CD4-positive, alpha-beta T cell (primary cell): ENCODE measurements around the gene ETNK2. TPM values are rescaled to one million over a fixed set of nuclear protein-coding genes. Genes with fewer than 3 reads are reported as not detected.

ENCODE experiments used
- ATAC-seq: fragments of 200-7000 bp; cut with Tn5 transposase; one replicate; pipeline ENCODE4 v1.10.0; 2022; ENCODE audit warnings: mild to moderate bottlenecking; ENCODE audit not compliant: poor library complexity
- CTCF ChIA-PET: fragments of 350-600 bp; sonication (Branson Sonifier 250); formaldehyde crosslinking; loops from one replicate; lab custom pipeline; 2021; ENCODE audit warnings: antibody characterized with exemption, inconsistent platforms; lab: Charles Lee
- POLR2A ChIA-PET: fragments of 350-600 bp; sonication (Branson Sonifier 250); formaldehyde crosslinking; loops from one replicate; lab custom pipeline; 2021; ENCODE audit warnings: antibody characterized with exemption, inconsistent platforms; lab: Charles Lee
- DNase-seq, 14 experiments: peaks; one replicate each; pipeline ENCODE4 v3.0.0-alpha.2; 2013 to 2020; ENCODE audit warnings: mixed read lengths in 2 of 14
- H3K27ac ChIP-seq, 2 donors: one replicate each; pipeline versions ENCODE4 v1.5.1 to v1.7.0; 2013; ENCODE audit warnings: low read length in 2 of 2, low read depth in 1 of 2, mild to moderate bottlenecking in 1 of 2
- H3K27me3 ChIP-seq, 2 experiments: 1 replicate in 1 of 2; 2 replicates in 1 of 2; pipeline versions ENCODE4 v1.6.1 to v1.7.0; 2013; ENCODE audit warnings: low read length in 2 of 2, control low read depth in 1 of 2, mild to moderate bottlenecking in 1 of 2, moderate library complexity in 1 of 2; ENCODE audit not compliant: insufficient read depth in 2 of 2, control insufficient read depth in 1 of 2
- H3K36me3 ChIP-seq: one replicate; pipeline ENCODE4 v1.6.1; 2013; ENCODE audit warnings: low read length, control low read depth; ENCODE audit not compliant: insufficient read depth
- H3K4me1 ChIP-seq: one replicate; pipeline ENCODE4 v1.6.1; 2013; ENCODE audit warnings: low read length, control low read depth; ENCODE audit not compliant: insufficient read depth
- H3K4me3 ChIP-seq: one replicate; pipeline ENCODE4 v1.5.1; 2013; ENCODE audit warnings: mild to moderate bottlenecking, low read length, moderate library complexity
- H3K9me3 ChIP-seq, 2 experiments: 1 replicate in 1 of 2; 2 replicates in 1 of 2; pipeline versions ENCODE4 v1.6.1 to v1.7.0; 2013; ENCODE audit warnings: low read length in 2 of 2, mild to moderate bottlenecking in 2 of 2, control low read depth in 1 of 2, moderate library complexity in 1 of 2; ENCODE audit not compliant: control insufficient read depth in 1 of 2, insufficient read depth in 1 of 2
- H3K27ac Mint-ChIP-seq: one replicate; pipeline ENCODE4 v1.8.0; 2020; ENCODE audit warnings: mixed read lengths
- H3K27me3 Mint-ChIP-seq: one replicate; pipeline ENCODE4 v1.8.0; 2021; ENCODE audit warnings: mixed read lengths
- H3K36me3 Mint-ChIP-seq: one replicate; pipeline ENCODE4 v1.8.0; 2021; ENCODE audit warnings: low read depth, mixed read lengths
- H3K4me1 Mint-ChIP-seq: one replicate; pipeline ENCODE4 v1.8.0; 2021; ENCODE audit warnings: low read depth, mixed read lengths
- H3K4me3 Mint-ChIP-seq: one replicate; pipeline ENCODE4 v1.8.0; 2020; ENCODE audit warnings: mild to moderate bottlenecking, mixed read lengths
- H3K9me3 Mint-ChIP-seq: one replicate; pipeline ENCODE4 v1.8.0; 2020; ENCODE audit warnings: mixed read lengths
- intact Hi-C, 2 experiments: fragments of 100-400 bp; cut with DNase I in 1 of 2; cut with micrococcal nuclease in 1 of 2; formaldehyde crosslinking; loops; one replicate each; pipeline versions ENCODE4 v1.15.1 to v1.9.0; 2023 to 2025; cut with DNase I, micrococcal nuclease
- total RNA-seq, 174 experiments: library from RNA in 2 of 174; stranded (reverse) in 2 of 174; gene quantifications; one replicate each; pipeline ENCODE4 v1.2.3 and lab custom pipeline; 2021 to 2026
- TF ChIP-seq, protein P1 (sequence below): fragments of 200-600 bp; IDR thresholded peaks from one replicate; pipeline ENCODE4 v1.8.0; 2022; ENCODE audit warnings: antibody characterized with exemption, mild to moderate bottlenecking

ETNK2 gene
- total RNA-seq, 2 experiments from 2014 or later = 11.7 to 12.9 TPM

DNA sequence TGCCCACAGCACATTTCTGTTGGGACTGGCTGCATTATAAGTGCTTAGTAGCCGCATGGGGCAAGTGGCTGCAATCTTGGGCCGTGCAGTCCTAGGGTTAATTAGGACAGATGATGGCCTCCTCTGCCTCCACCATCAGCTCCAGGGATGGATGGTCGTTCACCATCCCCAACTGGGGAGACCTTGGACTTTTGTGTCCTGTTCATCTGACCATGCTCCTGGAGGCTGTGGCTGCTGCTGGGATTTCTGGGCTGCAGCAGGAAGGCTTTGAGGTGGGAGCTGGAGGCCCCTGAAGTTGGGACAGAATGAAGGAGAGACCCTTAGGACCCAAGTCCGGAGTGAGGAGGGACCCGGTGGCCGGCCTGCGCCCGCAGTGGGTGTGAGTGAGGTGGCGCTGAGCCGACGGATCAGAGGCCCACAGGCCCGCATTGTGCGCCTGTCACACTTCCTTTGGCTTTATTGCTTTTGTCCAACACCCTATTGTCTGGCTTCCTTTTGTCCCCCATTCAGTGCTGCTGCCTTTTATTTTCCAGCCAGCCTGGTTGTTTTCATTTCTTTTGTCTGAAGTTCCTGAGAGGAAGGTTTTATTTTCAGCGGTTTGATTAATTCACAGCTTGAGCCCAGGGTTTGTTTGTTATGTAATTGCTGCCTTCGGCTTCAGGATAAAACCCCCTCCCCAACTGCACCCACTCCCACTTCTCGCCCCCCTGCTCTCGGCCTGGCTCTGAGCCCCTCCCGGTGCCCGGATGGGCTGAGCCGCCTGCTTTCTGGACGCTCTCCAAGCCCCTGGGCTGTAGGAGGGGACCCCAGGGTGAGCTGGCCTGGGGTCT lies 43.3 kb downstream of the ETNK2 start:
- H3K4me3 Mint-ChIP-seq = no peak overlapping the region
- no peak overlapping the region for H3K27ac Mint-ChIP-seq
- Histone ChIP-seq H3K27ac (no peak overlapping the region), H3K9me3 (no peaks in the 10 kb centered on the region), H3K4me1 (peaks cover 26% of the 10 kb centered on the region), H3K27me3 (no peaks in the 10 kb centered on the region), H3K4me3 (no peak overlapping the region), H3K36me3 (no peaks in the 10 kb centered on the region)
- DNase-seq = no peak
- ChIA-PET CTCF (no interaction called here), POLR2A (no interaction called here)
- H3K27me3 Mint-ChIP-seq = peaks cover 6% of the 10 kb centered on the region
- no peak for ATAC-seq
- intact Hi-C loops = no loop called here
- TF ChIP-seq, protein P1, sequence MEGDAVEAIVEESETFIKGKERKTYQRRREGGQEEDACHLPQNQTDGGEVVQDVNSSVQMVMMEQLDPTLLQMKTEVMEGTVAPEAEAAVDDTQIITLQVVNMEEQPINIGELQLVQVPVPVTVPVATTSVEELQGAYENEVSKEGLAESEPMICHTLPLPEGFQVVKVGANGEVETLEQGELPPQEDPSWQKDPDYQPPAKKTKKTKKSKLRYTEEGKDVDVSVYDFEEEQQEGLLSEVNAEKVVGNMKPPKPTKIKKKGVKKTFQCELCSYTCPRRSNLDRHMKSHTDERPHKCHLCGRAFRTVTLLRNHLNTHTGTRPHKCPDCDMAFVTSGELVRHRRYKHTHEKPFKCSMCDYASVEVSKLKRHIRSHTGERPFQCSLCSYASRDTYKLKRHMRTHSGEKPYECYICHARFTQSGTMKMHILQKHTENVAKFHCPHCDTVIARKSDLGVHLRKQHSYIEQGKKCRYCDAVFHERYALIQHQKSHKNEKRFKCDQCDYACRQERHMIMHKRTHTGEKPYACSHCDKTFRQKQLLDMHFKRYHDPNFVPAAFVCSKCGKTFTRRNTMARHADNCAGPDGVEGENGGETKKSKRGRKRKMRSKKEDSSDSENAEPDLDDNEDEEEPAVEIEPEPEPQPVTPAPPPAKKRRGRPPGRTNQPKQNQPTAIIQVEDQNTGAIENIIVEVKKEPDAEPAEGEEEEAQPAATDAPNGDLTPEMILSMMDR = no peak
- H3K9me3 Mint-ChIP-seq = no peaks in the 10 kb centered on the region
- H3K4me1 Mint-ChIP-seq = peaks cover 11% of the 10 kb centered on the region
- H3K36me3 Mint-ChIP-seq = no peaks in the 10 kb centered on the region

DNA sequence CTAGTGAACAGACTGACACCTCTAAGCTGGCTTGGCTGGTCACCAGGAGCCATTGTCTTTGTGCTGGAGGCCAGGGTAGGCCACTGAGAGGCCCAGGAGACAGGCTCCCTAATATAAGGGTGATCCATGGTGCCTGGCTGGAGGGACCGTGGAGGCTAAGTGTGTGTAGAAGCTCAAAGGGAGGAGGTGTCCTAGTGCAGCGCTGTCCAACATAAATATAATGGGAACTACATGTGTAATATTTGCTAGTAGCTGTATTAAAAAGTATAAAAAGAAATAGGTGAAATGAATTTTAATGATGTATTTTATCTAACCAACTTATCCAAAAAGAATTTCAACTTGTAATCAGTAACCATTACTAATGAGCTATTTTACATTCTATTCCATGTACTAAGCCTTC lies 44.0 kb downstream of the ETNK2 start:
- H3K27ac Mint-ChIP-seq = no peak overlapping the region
- intact Hi-C loops = no loop called here
- ATAC-seq (no peak), DNase-seq (no peak)
- H3K36me3 Mint-ChIP-seq = no peaks in the 10 kb centered on the region
- H3K27me3 Mint-ChIP-seq = peaks cover 6% of the 10 kb centered on the region
- TF ChIP-seq, protein P1 = no peak
- Histone ChIP-seq H3K27me3 (no peaks in the 10 kb centered on the region), H3K9me3 (no peaks in the 10 kb centered on the region), H3K27ac (no peak overlapping the region), H3K4me3 (no peak overlapping the region), H3K4me1 (peaks cover 32% of the 10 kb centered on the region), H3K36me3 (no peaks in the 10 kb centered on the region)
- H3K4me1 Mint-ChIP-seq = peaks cover 17% of the 10 kb centered on the region
- no peak overlapping the region for H3K4me3 Mint-ChIP-seq
- ChIA-PET POLR2A (no interaction called here), CTCF (no interaction called here)
- no peaks in the 10 kb centered on the region for H3K9me3 Mint-ChIP-seq

DNA sequence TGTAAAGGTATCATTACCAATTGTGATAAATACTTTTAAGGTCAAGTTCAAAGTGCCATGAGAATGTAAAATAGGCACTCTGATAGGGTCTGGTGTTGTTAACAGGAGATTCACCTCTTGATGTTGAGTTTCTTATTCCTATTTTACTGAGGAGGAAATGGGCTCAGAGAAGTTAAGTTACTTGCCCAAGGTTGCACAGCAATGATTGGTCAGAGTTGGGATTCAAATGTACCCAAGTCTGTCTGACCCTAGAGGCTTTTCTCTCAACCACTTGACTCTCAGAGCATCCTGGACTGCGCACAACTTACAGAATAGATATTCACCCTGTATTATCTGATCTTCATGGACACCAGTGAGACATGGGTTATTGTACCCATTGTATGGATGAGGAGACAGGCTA lies 45.0 kb downstream of the ETNK2 start:
- TF ChIP-seq, protein P1 = no peak
- Mint-ChIP-seq H3K9me3 (no peaks in the 10 kb centered on the region), H3K27ac (no peak overlapping the region), H3K36me3 (no peaks in the 10 kb centered on the region), H3K4me3 (no peak overlapping the region), H3K27me3 (peaks cover 6% of the 10 kb centered on the region), H3K4me1 (peaks cover 25% of the 10 kb centered on the region)
- Histone ChIP-seq H3K9me3 (no peaks in the 10 kb centered on the region), H3K4me3 (no peak overlapping the region), H3K4me1 (peaks cover 43% of the 10 kb centered on the region), H3K36me3 (no peaks in the 10 kb centered on the region), H3K27ac (no peak overlapping the region), H3K27me3 (no peaks in the 10 kb centered on the region)
- intact Hi-C loops = no loop called here
- CTCF ChIA-PET = no interaction called here
- DNase-seq (no peak), ATAC-seq (no peak)
- POLR2A ChIA-PET = no interaction called here
